Skeletal muscle cell (primary cell): ENCODE results near the gene EPS8.
A peak's percentile ranks its signal among the peaks of the same experiment; 100 is the strongest.
"Not testable (repeated sequence)": the region's sequence is repeated elsewhere in the genome, so short reads cannot be mapped to it uniquely, and the experiment has no call there.

ENCODE experiments used
- DNase-seq: peaks from one replicate; pipeline ENCODE4 v3.0.0-alpha.2; 2010; ENCODE audit warnings: low read depth
- H3K4me3 ChIP-seq: 2 replicates; pipeline ENCODE4 v1.5.1; 2011; ENCODE audit warnings: low read depth, mild to moderate bottlenecking, control low read depth, low read length, moderate library complexity

Gene EPS8

GRCh38 chr12:15629108-15629507 is 160.1 kb downstream of the EPS8 start:
- DNase-seq = peak; percentile 100
- H3K4me3 ChIP-seq = no peak overlapping the region

DNA sequence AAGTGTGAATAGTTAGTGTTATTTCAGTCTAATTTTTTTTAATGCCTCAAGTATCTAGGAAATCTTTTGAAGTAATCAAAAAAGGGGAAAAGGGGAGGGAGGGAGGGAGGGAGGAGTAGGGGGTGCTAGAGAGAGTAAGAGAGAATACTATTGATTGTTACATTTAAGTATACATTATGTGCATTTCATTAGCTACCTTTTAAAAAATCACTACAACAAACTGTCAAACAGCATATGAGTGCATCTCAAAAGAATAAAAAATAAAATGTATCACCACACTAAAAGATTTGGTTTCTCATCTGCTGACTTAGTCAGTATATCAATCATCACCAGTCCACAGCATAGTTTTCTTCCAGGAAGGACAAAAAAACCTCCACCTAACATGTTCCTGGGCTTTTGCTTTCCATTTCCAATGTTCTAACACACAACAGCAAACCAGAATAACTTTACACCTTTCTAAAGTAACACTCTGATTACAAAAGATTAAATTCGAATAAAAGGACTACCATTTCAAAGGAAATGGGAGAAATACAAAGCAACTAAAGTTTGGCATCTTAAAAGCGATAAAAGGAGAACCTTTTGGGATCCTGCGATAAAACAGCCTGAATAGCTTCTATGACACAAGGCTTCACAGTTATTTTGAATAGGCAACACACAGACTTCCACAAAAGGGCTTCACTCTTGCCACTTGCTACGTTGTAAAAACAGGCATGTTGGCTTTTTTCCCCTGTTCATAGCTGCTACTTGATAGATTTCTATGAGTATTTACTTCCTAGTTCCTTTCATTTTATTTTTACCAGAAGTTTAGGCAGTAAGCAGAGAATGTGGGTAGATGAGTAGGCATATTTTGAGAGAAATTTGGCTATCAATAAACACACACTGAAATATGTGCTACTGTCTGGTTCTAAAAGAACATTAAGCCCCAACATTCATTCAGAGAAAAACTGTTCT is 160.9 kb downstream of the EPS8 start:
- DNase-seq = peak; percentile 45
- no peak overlapping the region for H3K4me3 ChIP-seq

- DNase-seq = no peak
- H3K4me3 ChIP-seq = no peak overlapping the region
Measured at GRCh38 chr12:15625075-15625474, 164.1 kb downstream of the EPS8 start.

- DNase-seq = no peak
- no peak overlapping the region for H3K4me3 ChIP-seq
Measured at GRCh38 chr12:15620741-15621539, 168.2 kb downstream of the EPS8 start.

- DNase-seq, H3K4me3 ChIP-seq: not testable (repeated sequence)
Measured at GRCh38 chr12:15616495-15616894, 172.7 kb downstream of the EPS8 start.

DNA sequence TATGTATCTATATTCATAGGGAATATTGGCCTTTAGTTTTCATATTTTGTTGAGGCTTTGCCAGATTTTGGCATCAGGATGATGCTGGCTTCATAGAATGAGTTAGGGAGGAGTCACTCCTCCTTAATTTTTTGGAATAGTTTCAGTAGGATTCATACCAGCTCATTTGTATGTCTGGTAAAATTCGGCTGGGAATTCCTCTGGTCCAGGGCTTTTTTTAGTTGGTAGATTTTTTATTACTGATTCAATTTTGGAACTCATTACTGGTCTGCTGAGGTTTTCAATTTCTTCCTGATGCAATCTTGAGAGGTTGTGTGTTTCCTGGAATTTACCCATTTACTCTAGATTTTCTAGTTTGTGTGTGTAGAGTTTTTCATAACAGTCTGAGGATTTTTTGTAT is 175.2 kb downstream of the EPS8 start:
- H3K4me3 ChIP-seq = no peak overlapping the region
- no peak for DNase-seq

DNA sequence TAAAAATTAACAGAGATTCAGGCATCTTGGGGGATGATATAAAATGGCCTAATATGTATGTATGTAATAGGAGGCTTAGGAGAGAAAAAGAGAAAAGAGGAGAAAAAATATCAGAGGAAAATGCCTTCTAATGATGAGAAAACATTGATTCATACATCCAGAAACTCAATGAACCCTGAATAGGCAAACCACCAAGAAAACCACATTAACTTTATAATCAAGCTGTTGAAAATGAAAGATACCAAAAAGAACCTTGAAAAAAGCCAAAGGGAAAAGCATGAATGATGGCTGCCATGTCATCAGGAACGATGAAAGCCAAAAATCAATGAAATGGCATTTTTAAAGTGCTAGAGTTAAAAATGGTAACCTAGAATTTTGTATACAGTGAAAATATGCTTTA is 180.2 kb downstream of the EPS8 start:
- DNase-seq = no peak
- H3K4me3 ChIP-seq = no peak overlapping the region

DNA sequence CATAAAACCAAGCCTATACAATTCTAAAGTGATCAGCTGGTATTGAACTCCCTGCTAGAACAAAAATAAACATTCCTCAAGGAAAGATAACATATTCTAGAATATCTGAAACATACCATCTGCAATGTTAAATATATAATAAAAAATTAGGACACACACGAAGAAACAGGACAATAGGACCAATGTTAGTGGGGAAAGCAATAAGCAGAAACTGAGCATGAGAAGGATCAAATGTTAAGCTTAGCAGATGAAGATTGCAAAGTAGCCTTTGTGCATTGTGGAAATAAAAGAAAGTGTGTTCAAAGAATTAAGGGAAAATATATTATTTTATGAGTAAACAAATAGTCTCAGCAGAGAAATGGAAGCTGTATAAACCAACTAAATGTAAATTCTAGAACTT is 180.8 kb downstream of the EPS8 start:
- H3K4me3 ChIP-seq = no peak overlapping the region
- DNase-seq = no peak

- no peak for DNase-seq
- no peak overlapping the region for H3K4me3 ChIP-seq
Measured at GRCh38 chr12:15605881-15606590, 183.2 kb downstream of the EPS8 start.

- DNase-seq = no peak
- H3K4me3 ChIP-seq = no peak overlapping the region
Measured at GRCh38 chr12:15603474-15604085, 185.6 kb downstream of the EPS8 start.

DNA sequence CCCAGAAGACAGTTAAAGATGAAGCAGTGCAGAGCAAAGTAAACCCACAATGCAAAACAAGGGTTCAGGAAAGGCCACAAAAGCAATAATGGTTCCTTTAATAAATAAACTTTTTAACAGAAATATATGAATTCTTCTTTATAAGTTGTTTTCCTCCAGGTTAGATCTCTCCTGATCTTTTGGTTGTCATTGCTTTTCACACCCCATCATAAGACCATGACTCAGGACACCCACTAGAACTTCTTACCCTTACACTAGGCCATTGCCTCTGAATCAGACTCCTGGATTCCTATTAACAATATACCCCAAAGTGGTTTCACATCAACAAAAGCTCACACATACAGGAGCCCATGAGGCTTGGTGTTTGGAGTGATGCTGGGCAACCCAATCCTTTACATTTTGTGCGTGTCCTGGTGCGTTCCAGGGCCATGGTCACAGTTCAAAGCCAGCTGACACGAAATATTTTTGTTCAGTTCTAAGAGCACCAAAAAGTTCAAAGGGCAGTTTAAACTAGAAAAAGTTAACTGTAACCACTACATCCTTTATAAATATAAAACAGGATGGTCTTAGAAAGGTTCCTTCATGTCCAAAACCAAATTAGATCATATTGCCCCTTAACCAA is 187.0 kb downstream of the EPS8 start:
- DNase-seq = no peak
- no peak overlapping the region for H3K4me3 ChIP-seq

DNA sequence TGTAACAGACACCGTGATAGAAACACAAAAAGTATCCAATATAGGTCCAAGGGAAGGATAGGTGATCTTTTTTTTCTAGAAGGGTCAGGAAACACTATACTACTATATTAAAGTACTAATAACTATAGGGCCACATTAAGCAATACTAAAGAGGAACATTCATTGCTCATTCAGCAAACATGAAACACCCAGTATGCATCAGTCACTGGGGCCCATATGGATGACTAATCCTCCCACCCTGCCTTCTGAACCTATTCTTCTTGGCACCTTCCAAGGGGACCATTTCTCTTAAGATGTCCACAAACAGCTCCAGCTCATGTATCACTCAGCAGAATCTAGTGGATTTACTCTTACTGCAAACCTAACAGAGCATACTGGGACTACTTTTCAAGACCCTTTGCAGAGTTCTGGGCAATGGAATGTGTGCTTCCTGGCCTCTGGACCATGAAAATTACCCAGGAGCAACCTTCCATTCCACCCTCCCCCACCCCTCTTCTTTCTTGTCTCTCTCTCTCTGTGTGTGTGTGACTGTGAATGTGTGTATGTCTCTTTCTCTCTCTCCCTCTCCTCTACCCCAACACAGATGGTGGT is 187.9 kb downstream of the EPS8 start:
- peak; percentile 97 for DNase-seq
- no peak overlapping the region for H3K4me3 ChIP-seq

- DNase-seq = no peak
- H3K4me3 ChIP-seq = no peak overlapping the region
Measured at GRCh38 chr12:15600223-15600935, 188.8 kb downstream of the EPS8 start.

DNA sequence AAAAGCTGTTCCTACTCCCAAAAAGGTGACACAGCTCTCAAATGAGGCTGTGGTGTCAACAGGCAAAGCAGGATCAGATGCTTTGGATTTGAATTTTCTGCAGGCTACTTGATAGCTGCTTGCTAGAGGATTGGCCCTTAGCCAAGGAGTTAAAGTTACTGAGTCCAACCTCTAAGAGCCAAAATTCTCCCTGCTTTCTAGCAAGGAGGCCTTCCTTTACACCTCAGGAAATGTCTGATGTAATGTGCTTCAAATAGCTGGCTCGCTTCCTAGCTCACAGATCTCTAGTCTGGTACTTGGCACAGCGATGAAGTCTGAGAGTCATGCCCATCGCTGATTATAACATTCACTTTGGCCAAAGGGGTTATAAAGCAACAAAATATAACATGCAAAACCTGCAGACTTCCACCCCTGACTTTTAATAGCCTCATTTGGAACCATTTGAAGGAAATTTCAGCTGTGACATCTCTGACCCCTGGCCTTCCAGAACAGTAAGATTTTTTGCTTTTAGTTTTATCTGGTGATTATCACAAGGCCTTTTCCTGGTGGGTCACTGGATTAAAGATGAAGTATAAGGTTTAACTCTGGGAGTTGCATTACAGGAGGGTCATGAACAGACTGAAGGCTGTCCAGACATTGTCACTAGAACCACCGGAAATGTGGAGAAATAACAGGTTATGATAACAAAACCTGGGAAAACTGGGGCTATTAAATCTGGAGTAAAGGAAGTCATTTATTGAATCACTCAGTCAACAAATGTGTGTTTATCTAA is 189.7 kb downstream of the EPS8 start:
- H3K4me3 ChIP-seq = no peak overlapping the region
- DNase-seq = peak; percentile 95

GRCh38 chr12:15597125-15597830 is 191.9 kb downstream of the EPS8 start:
- DNase-seq = no peak
- no peak overlapping the region for H3K4me3 ChIP-seq

DNA sequence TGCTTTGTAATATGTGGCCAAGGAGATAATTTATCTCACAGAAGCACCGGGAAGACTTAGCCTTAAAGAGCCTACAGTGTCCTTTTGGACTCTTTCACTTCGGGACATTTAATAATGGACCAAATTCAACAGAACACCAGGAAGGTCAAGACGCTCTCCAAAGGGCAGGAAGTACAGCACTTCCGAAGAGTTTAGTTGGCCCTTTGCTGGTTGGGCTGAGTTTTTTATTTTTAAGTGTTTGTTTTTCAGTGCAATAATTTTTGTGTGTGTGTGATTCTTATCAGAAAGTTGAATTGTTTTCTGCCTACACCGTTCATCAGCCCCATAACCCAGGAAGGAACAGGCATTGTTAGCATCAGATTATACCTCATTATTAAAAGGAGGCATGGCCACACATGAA is 193.0 kb downstream of the EPS8 start:
- DNase-seq = no peak
- no peak overlapping the region for H3K4me3 ChIP-seq

DNA sequence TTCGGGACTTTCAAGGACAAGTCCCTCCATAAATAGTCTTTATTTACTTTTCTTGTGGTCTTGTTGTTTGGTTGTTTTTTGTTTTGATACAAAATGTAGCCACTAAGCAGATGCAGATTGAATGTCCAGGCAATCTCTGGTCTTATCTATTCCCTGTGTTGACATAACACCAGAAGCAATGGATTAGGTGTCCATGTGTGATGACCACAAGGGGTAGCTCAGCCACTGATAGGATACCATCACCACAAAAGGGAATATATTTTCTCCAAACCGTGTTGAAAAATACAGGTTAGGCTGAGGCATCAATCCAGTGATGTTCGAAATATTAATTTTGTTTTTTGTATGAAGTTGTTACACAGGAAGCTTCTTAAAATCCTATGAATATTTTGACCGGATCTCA is 196.3 kb downstream of the EPS8 start:
- H3K4me3 ChIP-seq = no peak overlapping the region
- DNase-seq = no peak
